Adipocyte (in vitro differentiated cells): ENCODE data around the gene PRR3.
A peak's percentile ranks its signal among the peaks of the same experiment; 100 is the strongest.

Experiments
- DNase-seq: peaks from one replicate; pipeline ENCODE4 v3.0.0-alpha.2; 2015; ENCODE audit warnings: low read depth
- H3K27me3 ChIP-seq: replicated peaks from 2 replicates; pipeline ENCODE4 v1.7.0; 2013; ENCODE audit warnings: mild to moderate bottlenecking, low read length, moderate library complexity; ENCODE audit not compliant: control insufficient read depth, insufficient read depth
- H3K36me3 ChIP-seq: 2 replicates; pipeline ENCODE4 v1.7.0; 2013; ENCODE audit warnings: low read length, mild to moderate bottlenecking, moderate library complexity; ENCODE audit not compliant: control insufficient read depth, insufficient read depth, severe bottlenecking
- H3K4me1 ChIP-seq: 2 replicates; pipeline ENCODE4 v1.7.0; 2013; ENCODE audit warnings: mild to moderate bottlenecking, low read length, moderate library complexity; ENCODE audit not compliant: control insufficient read depth, insufficient read depth
- H3K4me3 ChIP-seq: 2 replicates; pipeline ENCODE4 v1.7.0; 2013; ENCODE audit warnings: mild to moderate bottlenecking, low read length, moderate library complexity
- H3K9ac ChIP-seq: 2 replicates; pipeline ENCODE4 v1.7.0; 2013; ENCODE audit warnings: mild to moderate bottlenecking, low read length, moderate library complexity
- H3K9me3 ChIP-seq: 2 replicates; pipeline ENCODE4 v1.7.0; 2013; ENCODE audit warnings: mild to moderate bottlenecking, low read length, moderate library complexity; ENCODE audit not compliant: control insufficient read depth

The PRR3 gene

DNA sequence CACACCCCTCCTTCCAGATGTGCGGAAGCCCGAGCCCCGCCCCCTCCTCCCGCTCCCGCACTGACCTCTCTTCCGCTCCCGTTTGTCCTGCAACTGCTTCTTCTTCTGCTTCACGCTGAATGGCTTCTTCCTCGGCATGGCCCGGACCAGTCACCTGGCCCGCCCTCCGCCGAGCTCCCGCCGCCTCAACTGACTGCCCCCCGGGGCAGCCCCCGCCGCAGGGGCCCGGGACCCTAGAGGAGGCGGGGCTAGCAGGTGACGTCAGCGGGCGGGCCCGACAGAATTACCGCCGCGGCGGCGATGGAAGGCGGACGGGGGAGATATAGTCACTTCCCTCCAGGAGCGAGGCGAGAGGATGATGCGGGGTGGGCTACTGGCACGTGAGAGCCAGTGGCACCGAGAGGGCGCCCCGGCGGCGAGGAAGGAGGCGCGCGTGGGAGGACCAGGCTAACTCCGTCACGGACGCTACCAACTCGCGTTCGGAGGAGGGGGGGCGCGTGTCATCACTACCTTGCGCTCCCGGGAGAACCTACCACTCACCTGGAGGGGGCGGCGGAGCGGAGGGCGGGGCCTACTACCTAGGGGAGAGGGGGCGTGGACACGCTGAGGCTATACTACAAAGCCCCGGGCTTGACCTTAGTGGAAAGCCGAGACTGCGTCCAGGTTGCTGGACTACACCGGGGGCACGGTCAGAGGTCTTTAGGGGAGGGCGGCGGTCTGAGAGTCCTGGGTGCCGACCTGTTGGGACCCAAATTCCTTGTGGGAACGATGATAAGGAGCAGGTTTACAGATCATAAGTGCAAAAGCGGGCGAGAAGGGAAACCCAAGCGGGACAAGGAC is 809 bp upstream of the PRR3 start, which contains the start of gene GNL1:
Gene GNL1, minus strand, starts transcription at position 424 of the 840 bp plus-strand sequence. Its CDS starts 286 bp downstream, at position 138.
- Histone ChIP-seq H3K27me3 (no peaks in the 10 kb centered on the region), H3K9me3 (no peaks in the 10 kb centered on the region), H3K4me3 (peak within 1 kb of the TSS; percentile 100), H3K4me1 (peaks cover 24% of the 10 kb centered on the region), H3K9ac (peak within 1 kb of the TSS; percentile 98), H3K36me3 (peaks cover 30% of the 10 kb centered on the region)
- peak; percentile 93 for DNase-seq

DNA sequence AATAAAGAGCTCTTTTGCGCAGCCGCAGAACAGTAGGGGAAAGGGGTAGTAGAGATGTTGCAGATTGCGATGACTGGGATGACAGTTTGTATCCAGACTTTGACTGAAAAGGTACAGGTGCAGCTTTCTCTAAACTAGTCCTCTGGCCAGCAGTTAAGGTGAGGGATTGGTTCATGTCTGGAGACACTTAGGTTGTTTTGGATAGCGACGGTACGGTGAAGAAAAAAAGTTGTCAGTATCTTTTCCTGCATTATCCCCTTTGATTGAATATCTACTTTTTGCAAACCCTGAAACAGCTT is 537 bp downstream of the PRR3 start:
- H3K4me3 ChIP-seq: peak overlapping the region; percentile 100
- peaks cover 30% of the 10 kb centered on the region for H3K36me3 ChIP-seq
- H3K4me1 ChIP-seq: peaks cover 24% of the 10 kb centered on the region
- no peaks in the 10 kb centered on the region for H3K9me3 ChIP-seq
- no peak for DNase-seq
- peak overlapping the region; percentile 98 for H3K9ac ChIP-seq
- no peaks in the 10 kb centered on the region for H3K27me3 ChIP-seq

DNA sequence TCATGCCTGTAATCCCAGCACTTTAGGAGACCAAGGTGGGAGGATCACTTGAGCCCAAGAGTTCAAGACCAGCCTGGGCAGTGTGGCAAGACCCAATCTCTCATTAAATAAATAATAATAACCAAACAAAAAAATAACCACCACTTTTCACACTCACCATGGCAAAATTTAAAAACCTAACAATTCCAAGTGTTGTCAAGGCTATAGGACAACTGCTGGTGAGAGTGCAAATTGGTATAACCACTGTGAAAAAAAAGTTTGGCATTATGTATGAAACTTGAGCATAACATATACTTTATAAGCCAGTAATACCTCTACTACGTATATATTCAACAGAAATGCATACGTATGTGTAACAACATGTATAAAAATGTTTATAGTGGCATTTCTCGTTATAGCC is 3.8 kb downstream of the PRR3 start:
- H3K27me3 ChIP-seq: no peaks in the 10 kb centered on the region
- H3K36me3 ChIP-seq: peaks cover 29% of the 10 kb centered on the region
- no peaks in the 10 kb centered on the region for H3K9me3 ChIP-seq
- no peak overlapping the region for H3K9ac ChIP-seq
- no peak for DNase-seq
- peaks cover 18% of the 10 kb centered on the region for H3K4me1 ChIP-seq
- H3K4me3 ChIP-seq: no peak overlapping the region

DNA sequence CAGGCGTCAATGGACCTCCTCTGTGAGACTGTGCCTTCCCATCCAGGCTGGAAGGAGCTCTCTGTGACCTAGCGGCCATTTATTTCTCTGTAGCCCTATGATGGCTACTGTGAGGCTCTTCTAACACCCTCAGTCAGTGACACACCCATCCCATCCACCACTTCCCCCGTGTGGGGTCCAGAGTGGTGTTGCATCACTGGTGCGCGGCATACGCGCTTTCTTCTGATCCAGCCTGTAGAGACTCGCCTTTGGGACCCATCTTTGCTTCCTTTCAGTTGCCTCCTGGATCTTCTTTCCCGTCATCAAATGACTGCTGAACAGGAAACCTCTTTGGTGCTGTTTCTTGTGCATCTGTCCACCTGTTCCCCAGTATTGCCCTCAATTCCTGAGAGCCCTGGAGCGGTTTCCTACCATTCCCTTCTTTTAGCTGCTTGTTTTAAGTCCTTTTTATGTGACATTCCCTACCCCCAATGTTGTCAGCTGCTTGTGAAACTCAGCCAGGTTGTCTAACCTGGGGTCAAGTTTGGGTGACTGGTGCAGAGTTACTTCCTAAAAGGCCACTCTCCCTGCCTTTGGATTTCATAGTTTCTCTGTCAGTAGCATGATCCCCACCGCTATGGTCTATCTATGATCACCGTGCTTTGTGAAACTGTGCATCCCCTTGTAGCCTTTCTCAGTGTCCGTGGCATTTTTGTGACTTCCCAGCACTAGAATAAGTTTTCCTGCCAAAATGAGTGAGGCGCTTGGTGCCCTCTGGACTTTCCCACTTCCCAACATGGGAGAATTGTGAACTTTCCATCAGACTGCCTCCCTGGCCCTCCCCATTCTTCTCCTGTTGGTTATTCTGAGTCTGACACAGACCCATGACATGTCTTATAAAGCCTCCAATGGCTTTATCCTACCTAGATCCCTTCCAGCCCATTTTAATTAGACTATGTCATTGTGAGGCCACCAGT is 5.7 kb downstream of the PRR3 start:
- H3K9me3 ChIP-seq: no peaks in the 10 kb centered on the region
- no peak overlapping the region for H3K9ac ChIP-seq
- H3K4me1 ChIP-seq: peaks cover 16% of the 10 kb centered on the region
- DNase-seq: no peak
- peaks cover 29% of the 10 kb centered on the region for H3K36me3 ChIP-seq
- no peaks in the 10 kb centered on the region for H3K27me3 ChIP-seq
- H3K4me3 ChIP-seq: no peak overlapping the region

DNA sequence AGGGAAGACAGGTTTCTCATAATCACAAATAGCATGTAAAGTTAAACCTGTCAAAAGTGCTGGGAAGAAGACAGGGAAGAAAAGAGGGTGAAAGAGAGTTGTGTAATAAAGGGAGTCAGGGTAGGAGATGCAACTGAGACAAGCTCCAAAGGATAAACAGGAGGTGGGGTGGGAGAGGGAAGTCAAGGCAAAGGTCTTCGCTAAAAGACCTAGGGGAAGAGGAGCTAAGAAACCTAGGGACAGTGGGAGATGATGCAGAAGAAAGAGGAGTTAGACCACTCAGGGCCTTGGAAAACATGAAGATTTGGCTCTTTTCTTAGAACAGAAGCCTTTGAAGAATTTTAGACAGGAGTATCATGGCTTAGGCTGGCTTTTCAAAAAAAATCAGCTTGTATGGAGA is 7.0 kb downstream of the PRR3 start:
- H3K4me1 ChIP-seq: peaks cover 7% of the 10 kb centered on the region
- H3K9ac ChIP-seq: no peak overlapping the region
- H3K27me3 ChIP-seq: no peaks in the 10 kb centered on the region

DNA sequence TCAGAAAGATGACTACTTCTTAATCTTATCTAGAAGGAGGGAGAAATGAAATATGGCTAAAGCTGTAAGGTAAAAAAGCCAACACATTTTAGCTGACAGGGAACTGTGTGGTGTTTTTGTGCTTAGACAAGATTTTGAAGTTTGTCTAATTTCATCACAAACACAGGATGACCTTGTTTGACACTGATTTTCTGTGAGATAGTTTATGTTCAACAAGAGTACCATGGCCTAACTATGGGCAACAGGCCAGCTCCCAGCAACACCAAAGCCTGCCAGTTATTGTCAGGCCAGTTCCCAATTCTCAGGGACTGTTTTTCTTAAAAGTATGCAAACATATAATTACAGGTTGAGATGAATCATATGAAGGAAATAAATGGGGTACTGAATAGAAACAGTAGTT is 8.7 kb downstream of the PRR3 start:
- peaks cover 29% of the 10 kb centered on the region for H3K36me3 ChIP-seq
- H3K9me3 ChIP-seq: no peaks in the 10 kb centered on the region
- H3K9ac ChIP-seq: no peak overlapping the region
- DNase-seq: no peak
- no peak overlapping the region for H3K4me3 ChIP-seq
- H3K27me3 ChIP-seq: no peaks in the 10 kb centered on the region
- H3K4me1 ChIP-seq: peaks cover 16% of the 10 kb centered on the region

More for the DNA sequence above, 7.0 kb downstream of the PRR3 start:
- Histone ChIP-seq H3K36me3 (peaks cover 29% of the 10 kb centered on the region), H3K4me3 (no peak overlapping the region), H3K9me3 (no peaks in the 10 kb centered on the region)
- no peak for DNase-seq

DNA sequence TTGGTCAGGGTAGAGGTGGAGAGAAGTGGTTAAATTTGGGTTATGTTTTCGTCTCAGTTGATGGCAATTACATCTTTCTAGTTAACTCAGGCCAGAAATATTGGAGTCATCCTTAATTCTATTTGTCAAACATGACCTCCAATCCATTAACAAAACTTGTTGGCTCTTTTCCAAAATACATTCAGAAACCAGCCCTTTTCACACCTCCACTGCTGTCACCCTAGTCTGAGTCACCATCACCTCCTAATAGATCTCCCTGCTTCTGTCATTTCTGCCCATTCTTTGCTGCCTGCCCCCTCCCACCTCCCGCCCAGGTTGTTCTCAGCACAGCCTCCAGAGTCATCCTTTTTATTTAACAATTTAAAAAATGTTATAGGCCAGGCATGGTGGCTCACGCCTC is 11.2 kb downstream of the PRR3 start:
- DNase-seq: no peak
- H3K36me3 ChIP-seq: peaks cover 8% of the 10 kb centered on the region
- H3K9me3 ChIP-seq: no peaks in the 10 kb centered on the region
- no peak overlapping the region for H3K4me3 ChIP-seq
- H3K27me3 ChIP-seq: no peaks in the 10 kb centered on the region
- H3K9ac ChIP-seq: no peak overlapping the region
- peaks cover 31% of the 10 kb centered on the region for H3K4me1 ChIP-seq

DNA sequence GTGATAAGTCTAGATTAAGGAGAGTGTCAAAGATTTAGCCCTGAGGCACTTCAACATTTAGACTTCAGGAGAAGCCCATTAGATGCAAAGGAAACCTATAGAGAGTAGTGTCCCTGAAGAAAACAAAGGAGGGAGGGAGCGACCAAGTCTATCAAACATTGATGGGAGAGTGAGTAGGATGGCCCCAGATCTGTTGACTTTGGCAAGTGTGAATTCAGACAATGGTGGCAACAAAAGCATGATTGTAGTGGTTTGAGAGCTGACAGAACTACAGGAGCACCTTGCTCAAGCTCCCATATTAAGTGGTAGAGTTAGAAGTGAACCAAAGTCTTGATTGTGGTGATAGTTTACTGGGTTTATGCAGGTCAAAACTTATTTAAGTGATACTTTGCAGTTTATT is 13.2 kb downstream of the PRR3 start:
- Histone ChIP-seq H3K9ac (peak overlapping the region; percentile 93), H3K9me3 (no peaks in the 10 kb centered on the region), H3K4me3 (peak overlapping the region; percentile 94), H3K4me1 (peaks cover 34% of the 10 kb centered on the region), H3K27me3 (no peaks in the 10 kb centered on the region), H3K36me3 (no peaks in the 10 kb centered on the region)
- DNase-seq: no peak

DNA sequence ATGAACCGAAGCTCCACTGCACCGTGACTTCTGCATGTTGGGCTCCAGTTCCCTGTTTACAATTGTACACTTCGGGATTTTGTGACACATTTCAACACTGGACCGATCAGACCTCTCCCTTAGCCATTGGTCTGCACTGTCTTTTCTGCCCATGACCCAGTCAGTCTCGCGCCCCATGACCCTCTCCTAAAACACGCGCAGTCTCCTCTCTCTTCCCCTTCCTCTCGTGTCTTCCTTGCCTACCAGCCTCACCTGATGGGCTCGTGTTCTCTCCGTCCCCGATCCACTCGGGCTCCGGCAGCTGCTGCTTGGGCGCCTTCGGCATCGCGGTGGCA is 13.6 kb downstream of the PRR3 start:
- H3K9me3 ChIP-seq: no peaks in the 10 kb centered on the region
- no peak for DNase-seq

DNA sequence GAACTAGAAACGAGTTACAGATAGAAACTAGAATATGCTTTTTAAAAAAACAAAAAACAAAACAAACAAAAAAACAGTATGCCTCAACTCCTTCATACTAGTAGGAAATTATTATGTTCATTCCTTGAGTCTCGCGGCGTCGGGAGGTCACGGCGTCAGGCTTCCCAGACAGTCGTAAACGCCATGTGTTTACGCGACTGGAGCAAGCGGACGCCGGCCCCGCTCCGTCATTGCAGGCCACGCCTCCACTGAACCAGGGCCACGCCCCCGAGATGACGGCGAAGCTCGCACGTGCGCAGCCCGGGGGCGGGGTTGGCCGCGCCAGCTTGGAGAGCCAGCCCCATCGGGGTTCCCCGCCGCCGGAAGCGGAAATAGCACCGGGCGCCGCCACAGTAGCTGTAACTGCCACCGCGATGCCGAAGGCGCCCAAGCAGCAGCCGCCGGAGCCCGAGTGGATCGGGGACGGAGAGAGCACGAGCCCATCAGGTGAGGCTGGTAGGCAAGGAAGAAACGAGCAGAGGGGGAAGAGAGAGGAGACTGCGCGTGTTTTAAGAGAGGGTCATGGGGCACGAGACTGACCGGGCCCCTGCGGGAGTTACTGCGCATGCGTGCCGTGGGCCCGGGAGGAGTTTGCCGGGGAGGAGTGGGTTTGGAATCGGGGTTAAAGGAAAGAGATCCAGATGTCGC is 14.1 kb downstream of the PRR3 start, which contains the start of gene ABCF1:
Gene ABCF1, plus strand, starts transcription at position 368 of the 687 bp plus-strand sequence. Its CDS starts 46 bp downstream, at position 414.
- H3K9me3 ChIP-seq: no peaks in the 10 kb centered on the region
- no peaks in the 10 kb centered on the region for H3K27me3 ChIP-seq
- peak; percentile 99 for DNase-seq
- H3K4me1 ChIP-seq: peaks cover 27% of the 10 kb centered on the region
- H3K9ac ChIP-seq: peak within 1 kb of the TSS; percentile 93
- H3K36me3 ChIP-seq: no peaks in the 10 kb centered on the region
- H3K4me3 ChIP-seq: peak within 1 kb of the TSS; percentile 94

More for the DNA sequence above, 13.6 kb downstream of the PRR3 start:
- peaks cover 30% of the 10 kb centered on the region for H3K4me1 ChIP-seq
- H3K4me3 ChIP-seq: peak overlapping the region; percentile 94
- H3K36me3 ChIP-seq: no peaks in the 10 kb centered on the region
- H3K9ac ChIP-seq: peak overlapping the region; percentile 93
- no peaks in the 10 kb centered on the region for H3K27me3 ChIP-seq

DNA sequence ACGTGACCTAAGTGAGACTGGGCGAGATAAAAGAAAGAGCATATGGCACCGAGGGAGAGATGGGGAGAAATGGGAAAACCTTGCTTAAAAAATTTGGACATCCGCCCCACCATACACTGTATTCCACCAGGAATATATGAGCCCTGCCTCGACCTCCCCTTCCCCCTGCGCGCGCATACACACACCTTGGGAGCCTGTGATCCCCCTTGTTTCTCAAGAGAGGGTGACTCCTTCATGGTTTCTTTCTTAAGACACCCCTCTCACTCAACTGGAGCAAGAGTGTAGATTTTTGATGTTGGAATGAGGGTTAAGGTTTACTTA is 14.6 kb downstream of the PRR3 start:
- no peak for DNase-seq
- Histone ChIP-seq H3K4me3 (peak overlapping the region; percentile 94), H3K36me3 (peaks cover 3% of the 10 kb centered on the region), H3K9ac (peak overlapping the region; percentile 93), H3K27me3 (no peaks in the 10 kb centered on the region), H3K9me3 (no peaks in the 10 kb centered on the region), H3K4me1 (peaks cover 27% of the 10 kb centered on the region)
